Hematopoietic multipotent progenitor cell treated with erythropoietin and hydrocortisone succinate and interleukin-3 and kit ligand, for 8 days (in vitro differentiated cells): Measurements from ENCODE around the gene KLRF2.

Experiments used
- DNase-seq: peaks from one replicate; pipeline ENCODE4 v3.0.0-alpha.2; 2015

Gene KLRF2

GRCh38 chr12:9943240-9943639, 62.0 kb downstream of the KLRF2 start:
- peak; percentile 11 for DNase-seq

- DNase-seq, result no peak
These were observed 63.1 kb downstream of the KLRF2 start for GRCh38 chr12:9944391-9944790.
